ENCODE measurements around the gene SMAD2. TPM values are rescaled to one million over a fixed set of nuclear protein-coding genes. Genes with fewer than 3 reads are reported as not detected.

The SMAD2 gene
- total and polyA plus RNA-seq, 12 donors: 20.9 to 270 (median 140) TPM

- H3K36me3 ChIP-seq (replicated peaks in 1 of 2): no peaks in the 10 kb centered on the region
- peak overlapping the region in 1 of 5 donors; percentile 6 for H3K27ac ChIP-seq
- peak in 4 of 7 donors; percentile 24 to 57 (median 39) for DNase-seq
- H3K4me1 ChIP-seq (replicated peaks in 1 of 2): no peaks in the 10 kb centered on the region
- no peaks in the 10 kb centered on the region for H3K9me3 ChIP-seq (replicated peaks in 1 of 3)
- H3K4me3 ChIP-seq: no peak overlapping the region
- 55 to 61% (median 59%) methylated on average over 6 of the region's 6 CpGs for WGBS, 4 donors
- TF ChIP-seq CTCF (IDR thresholded peaks at IDR 0.05) (no peak), POLR2A (IDR thresholded peaks at IDR 0.05) (no peak)
- intact Hi-C loops (cut with DNase I): no loop called here
- H3K27me3 ChIP-seq: no peaks in the 10 kb centered on the region
These were observed 14.8 kb upstream of the SMAD2 start for GRCh38 chr18:47944972-47945852.

- 75 to 84% (median 77%) methylated on average over 1 of the region's 1 CpG for WGBS, 4 donors
- H3K4me1 ChIP-seq (replicated peaks in 1 of 2): no peaks in the 10 kb centered on the region
- no peak overlapping the region for H3K4me3 ChIP-seq
- no peaks in the 10 kb centered on the region for H3K36me3 ChIP-seq (replicated peaks in 1 of 2)
- H3K27me3 ChIP-seq: no peaks in the 10 kb centered on the region
- H3K9me3 ChIP-seq (replicated peaks in 1 of 3): no peaks in the 10 kb centered on the region
- DNase-seq: no peak
- H3K27ac ChIP-seq: no peak overlapping the region
- intact Hi-C loops (cut with DNase I): loop anchor here in 1 of 2 donors (5.0 kb wide), 1 partner anchor 70 kb away; no protein-coding TSS in a partner anchor
- no peak for TF ChIP-seq POLR2A (IDR thresholded peaks at IDR 0.05)
- TF ChIP-seq CTCF (IDR thresholded peaks at IDR 0.05): no peak
These were observed 6.5 kb upstream of the SMAD2 start for GRCh38 chr18:47936952-47937351.

GRCh38 chr18:47935321-47936055 is 5.0 kb upstream of the SMAD2 start:
- intact Hi-C loops (cut with DNase I): loop anchor here in 1 of 2 donors (5.0 kb wide), 1 partner anchor 72 kb away; no protein-coding TSS in a partner anchor
- H3K4me3 ChIP-seq: no peak overlapping the region
- WGBS, 4 donors: 50 to 85% (median 70%) methylated on average over 1 of the region's 1 CpG
- no peaks in the 10 kb centered on the region for H3K9me3 ChIP-seq (replicated peaks in 1 of 3)
- no peak overlapping the region for H3K27ac ChIP-seq
- no peak for DNase-seq
- TF ChIP-seq CTCF (IDR thresholded peaks at IDR 0.05) (no peak), POLR2A (IDR thresholded peaks at IDR 0.05) (no peak)
- no peaks in the 10 kb centered on the region for H3K4me1 ChIP-seq (replicated peaks in 1 of 2)
- no peaks in the 10 kb centered on the region for H3K27me3 ChIP-seq
- H3K36me3 ChIP-seq (replicated peaks in 1 of 2): no peaks in the 10 kb centered on the region

- Histone ChIP-seq H3K9me3 (replicated peaks in 1 of 3) (no peaks in the 10 kb centered on the region), H3K27me3 (no peaks in the 10 kb centered on the region), H3K36me3 (replicated peaks in 1 of 2) (no peaks in the 10 kb centered on the region), H3K4me3 (no peak overlapping the region), H3K27ac (no peak overlapping the region), H3K4me1 (replicated peaks in 1 of 2) (peaks cover 12% of the 10 kb centered on the region in 2 donors)
- peak in 2 of 7 donors; percentile 24 to 25 for DNase-seq
- WGBS, 4 donors: 79 to 98% (median 82%) methylated on average over 4 of the region's 4 CpGs
- intact Hi-C loops (cut with DNase I): no loop called here
- peak in 1 of 6 experiments; percentile 15 for TF ChIP-seq CTCF (IDR thresholded peaks at IDR 0.05)
- no peak for TF ChIP-seq POLR2A (IDR thresholded peaks at IDR 0.05)
These were observed 2.1 kb upstream of the SMAD2 start for GRCh38 chr18:47932603-47933002.

Measured in adrenal gland (tissue), 12 donors.